HL-60 (cell line): Measurements from ENCODE around the gene RCL1.

Experiments used
- DNase-seq, 2 experiments: peaks; one replicate each; pipeline ENCODE4 v3.0.0-alpha.2; 2010 to 2020; ENCODE audit warnings: low read depth in 1 of 2, low spot score in 1 of 2
- H3K27ac ChIP-seq: fragments of 250-450 bp; sonication (Bioruptor Pico); replicated peaks from 2 replicates; pipeline ENCODE4 v1.5.1; 2020; ENCODE audit warnings: mild to moderate bottlenecking, moderate library complexity
- H3K27me3 ChIP-seq: fragments of 250-450 bp; sonication (Bioruptor Pico); 2 replicates; pipeline ENCODE4 v1.5.1; 2021; ENCODE audit warnings: mild to moderate bottlenecking, moderate library complexity; ENCODE audit not compliant: insufficient read depth, poor library complexity, severe bottlenecking
- H3K4me3 ChIP-seq: replicated peaks from 2 replicates; pipeline ENCODE4 v1.5.1; 2011; ENCODE audit warnings: mild to moderate bottlenecking, control low read depth, low read length; ENCODE audit not compliant: insufficient read depth
- GABPA ChIP-seq: IDR thresholded peaks from 2 replicates; pipeline ENCODE4 v1.6.1; 2012; ENCODE audit warnings: low read depth
- POLR2AphosphoS5 ChIP-seq: IDR thresholded peaks from 2 replicates; pipeline ENCODE4 v1.6.1; 2012; ENCODE audit warnings: low read depth
- SPI1 ChIP-seq: IDR thresholded peaks from 2 replicates; pipeline ENCODE4 v1.6.1; 2012; ENCODE audit warnings: low read depth, mild to moderate bottlenecking, borderline replicate concordance
- long read RNA-seq: library from polyadenylated mRNA; unstranded; transcript quantifications from one replicate; pipeline ENCODE4 v2.0.0, GENCODE V29; 2020
- TF ChIP-seq, protein P1 (sequence below): IDR thresholded peaks from 2 replicates; pipeline ENCODE4 v1.6.1; 2012; ENCODE audit warnings: low read depth; ENCODE audit not compliant: insufficient replicate concordance
- TF ChIP-seq, protein P2 (sequence below): IDR thresholded peaks from one replicate; pipeline ENCODE4 v1.5.1; 2011; ENCODE audit warnings: low read length, control low read depth, inconsistent platforms; ENCODE audit not compliant: insufficient read depth

RCL1 gene, protein sequence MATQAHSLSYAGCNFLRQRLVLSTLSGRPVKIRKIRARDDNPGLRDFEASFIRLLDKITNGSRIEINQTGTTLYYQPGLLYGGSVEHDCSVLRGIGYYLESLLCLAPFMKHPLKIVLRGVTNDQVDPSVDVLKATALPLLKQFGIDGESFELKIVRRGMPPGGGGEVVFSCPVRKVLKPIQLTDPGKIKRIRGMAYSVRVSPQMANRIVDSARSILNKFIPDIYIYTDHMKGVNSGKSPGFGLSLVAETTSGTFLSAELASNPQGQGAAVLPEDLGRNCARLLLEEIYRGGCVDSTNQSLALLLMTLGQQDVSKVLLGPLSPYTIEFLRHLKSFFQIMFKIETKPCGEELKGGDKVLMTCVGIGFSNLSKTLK
- long read RNA-seq, transcript RCL1-204 (9 exons, 2,134 nt), result major isoform, 75 of 85 reads
- long read RNA-seq, partial matches to known transcripts, result 1 of 85 reads
- long read RNA-seq, other reads (novel, unspliced or antisense), result 8 of 85 reads

DNA sequence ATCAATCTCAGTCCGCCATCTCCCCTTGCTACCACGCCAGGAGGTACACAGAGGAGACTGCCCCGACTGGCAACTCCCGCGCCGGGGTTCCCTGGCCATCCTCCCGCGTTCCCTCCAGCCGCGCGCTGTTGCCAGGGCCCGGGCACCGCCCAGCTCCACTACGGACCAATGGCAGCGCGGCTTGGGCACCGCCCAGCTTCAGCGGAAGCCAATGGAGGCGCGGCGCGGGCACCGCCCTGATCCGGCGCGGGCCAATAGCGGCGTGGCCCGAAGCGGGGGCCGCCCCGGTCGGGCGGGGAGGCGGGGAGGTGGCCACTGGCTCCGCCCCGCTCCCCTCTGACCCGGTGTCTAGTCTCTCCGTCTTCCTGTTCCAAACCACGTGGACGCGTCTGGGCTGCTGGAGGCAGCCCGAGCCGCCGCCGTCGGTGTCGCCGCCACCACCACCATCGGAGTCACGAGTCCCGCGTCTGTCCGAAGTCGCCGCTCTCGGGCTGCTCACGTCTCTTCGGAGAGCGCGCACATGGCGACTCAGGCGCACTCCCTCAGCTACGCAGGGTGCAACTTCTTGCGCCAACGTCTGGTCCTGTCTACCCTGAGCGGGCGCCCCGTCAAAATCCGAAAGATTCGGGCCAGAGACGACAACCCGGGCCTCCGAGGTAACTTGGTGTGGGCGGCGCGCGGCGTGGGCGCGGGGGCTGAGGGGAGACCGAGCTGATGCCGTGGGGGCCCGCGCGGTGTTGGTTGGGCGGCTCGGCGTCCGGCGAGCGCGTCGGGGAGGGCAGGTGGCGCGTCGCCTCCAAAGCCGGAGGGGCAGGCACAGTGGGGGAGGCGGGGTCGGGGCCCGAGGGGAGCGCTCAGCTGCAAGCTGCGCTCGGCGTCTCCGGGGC is at the start of gene RCL1:
RCL1 (plus strand) TSS at position 373 of the 887 bp plus-strand sequence; CDS start at position 521, 148 bp downstream.
- Histone ChIP-seq H3K27me3 (no peaks in the 10 kb centered on the region), H3K4me3 (peak within 1 kb of the TSS; percentile 73), H3K27ac (peak within 1 kb of the TSS; percentile 83)
- peak; percentile 86 to 95 for DNase-seq
- TF ChIP-seq, protein P1, sequence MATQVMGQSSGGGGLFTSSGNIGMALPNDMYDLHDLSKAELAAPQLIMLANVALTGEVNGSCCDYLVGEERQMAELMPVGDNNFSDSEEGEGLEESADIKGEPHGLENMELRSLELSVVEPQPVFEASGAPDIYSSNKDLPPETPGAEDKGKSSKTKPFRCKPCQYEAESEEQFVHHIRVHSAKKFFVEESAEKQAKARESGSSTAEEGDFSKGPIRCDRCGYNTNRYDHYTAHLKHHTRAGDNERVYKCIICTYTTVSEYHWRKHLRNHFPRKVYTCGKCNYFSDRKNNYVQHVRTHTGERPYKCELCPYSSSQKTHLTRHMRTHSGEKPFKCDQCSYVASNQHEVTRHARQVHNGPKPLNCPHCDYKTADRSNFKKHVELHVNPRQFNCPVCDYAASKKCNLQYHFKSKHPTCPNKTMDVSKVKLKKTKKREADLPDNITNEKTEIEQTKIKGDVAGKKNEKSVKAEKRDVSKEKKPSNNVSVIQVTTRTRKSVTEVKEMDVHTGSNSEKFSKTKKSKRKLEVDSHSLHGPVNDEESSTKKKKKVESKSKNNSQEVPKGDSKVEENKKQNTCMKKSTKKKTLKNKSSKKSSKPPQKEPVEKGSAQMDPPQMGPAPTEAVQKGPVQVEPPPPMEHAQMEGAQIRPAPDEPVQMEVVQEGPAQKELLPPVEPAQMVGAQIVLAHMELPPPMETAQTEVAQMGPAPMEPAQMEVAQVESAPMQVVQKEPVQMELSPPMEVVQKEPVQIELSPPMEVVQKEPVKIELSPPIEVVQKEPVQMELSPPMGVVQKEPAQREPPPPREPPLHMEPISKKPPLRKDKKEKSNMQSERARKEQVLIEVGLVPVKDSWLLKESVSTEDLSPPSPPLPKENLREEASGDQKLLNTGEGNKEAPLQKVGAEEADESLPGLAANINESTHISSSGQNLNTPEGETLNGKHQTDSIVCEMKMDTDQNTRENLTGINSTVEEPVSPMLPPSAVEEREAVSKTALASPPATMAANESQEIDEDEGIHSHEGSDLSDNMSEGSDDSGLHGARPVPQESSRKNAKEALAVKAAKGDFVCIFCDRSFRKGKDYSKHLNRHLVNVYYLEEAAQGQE, result no peak
- TF ChIP-seq POLR2AphosphoS5, result peak; percentile 68

DNA sequence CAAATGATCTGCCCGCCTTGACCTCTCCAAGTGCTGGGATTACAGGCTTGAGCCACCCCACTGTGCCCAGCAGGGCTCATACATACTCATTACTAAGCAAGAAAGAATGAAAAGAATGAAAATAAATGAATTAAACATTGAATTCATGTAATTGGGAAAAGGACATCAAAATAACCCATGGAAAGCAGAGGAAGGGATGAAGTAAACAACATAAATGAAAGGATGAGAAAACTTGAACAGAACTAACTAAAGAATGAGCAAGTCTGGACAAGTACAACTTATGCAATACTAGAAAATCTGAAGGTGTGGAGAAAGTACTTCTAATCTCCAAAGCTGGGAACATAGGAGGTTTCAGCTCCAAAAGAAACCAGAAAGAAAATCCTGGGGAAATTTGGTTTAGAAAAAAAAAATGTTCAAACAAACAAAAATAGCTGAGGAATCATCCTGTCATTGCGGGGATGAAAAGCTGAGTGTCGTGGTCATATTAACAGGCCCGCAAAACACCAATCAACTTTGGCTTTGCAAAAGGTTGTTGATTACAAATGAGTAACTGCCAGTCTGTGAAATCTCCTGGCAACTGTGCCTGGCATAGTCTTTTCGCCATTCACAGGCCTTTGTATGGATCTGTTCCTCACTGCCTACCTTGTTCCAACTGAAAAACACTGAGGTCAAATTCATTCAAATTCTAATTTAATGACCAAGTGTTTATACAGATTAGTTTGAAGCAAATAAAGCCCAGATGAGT is 49.4 kb upstream of the RCL1 start:
- Histone ChIP-seq H3K27ac (no peak overlapping the region), H3K4me3 (no peak overlapping the region), H3K27me3 (no peaks in the 10 kb centered on the region)
- no peak for TF ChIP-seq SPI1
- TF ChIP-seq, protein P1, result no peak
- no peak for TF ChIP-seq GABPA
- DNase-seq, result no peak

DNA sequence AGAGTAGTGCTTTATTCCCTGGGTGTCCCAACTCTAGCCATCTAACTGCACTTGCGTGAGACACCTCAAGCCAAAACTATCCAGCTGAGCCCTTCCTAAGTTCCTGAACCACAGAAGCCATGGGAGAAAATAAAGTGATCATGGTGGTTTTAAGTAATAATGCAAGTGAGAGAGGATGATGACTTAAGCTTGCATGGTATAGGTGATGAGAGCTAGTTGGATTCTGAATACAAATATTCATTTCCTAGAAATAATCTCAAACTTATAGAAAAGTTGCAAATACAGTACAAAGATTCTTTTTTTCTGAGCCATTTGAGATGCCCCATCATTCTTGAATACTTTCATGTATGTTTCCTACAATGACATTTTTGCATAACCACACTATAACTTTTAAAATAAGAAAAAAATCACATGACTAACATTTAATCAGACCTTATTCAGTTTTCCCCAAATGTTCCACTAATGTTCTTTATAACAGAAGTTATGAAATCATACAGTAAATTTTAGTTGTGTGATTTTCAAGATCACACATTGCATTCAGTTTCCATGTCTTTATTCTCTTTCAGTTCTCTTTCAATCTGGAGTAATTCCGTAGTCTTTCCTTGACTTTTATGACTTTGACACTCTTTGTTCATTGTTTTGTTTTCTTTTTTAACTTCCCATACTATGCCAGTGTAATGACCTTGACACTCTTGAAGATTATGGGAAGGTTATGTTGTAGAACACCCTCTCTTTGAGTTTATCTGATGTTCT is 46.3 kb upstream of the RCL1 start:
- TF ChIP-seq POLR2AphosphoS5 (no peak), GABPA (no peak), SPI1 (no peak)
- TF ChIP-seq, protein P2, sequence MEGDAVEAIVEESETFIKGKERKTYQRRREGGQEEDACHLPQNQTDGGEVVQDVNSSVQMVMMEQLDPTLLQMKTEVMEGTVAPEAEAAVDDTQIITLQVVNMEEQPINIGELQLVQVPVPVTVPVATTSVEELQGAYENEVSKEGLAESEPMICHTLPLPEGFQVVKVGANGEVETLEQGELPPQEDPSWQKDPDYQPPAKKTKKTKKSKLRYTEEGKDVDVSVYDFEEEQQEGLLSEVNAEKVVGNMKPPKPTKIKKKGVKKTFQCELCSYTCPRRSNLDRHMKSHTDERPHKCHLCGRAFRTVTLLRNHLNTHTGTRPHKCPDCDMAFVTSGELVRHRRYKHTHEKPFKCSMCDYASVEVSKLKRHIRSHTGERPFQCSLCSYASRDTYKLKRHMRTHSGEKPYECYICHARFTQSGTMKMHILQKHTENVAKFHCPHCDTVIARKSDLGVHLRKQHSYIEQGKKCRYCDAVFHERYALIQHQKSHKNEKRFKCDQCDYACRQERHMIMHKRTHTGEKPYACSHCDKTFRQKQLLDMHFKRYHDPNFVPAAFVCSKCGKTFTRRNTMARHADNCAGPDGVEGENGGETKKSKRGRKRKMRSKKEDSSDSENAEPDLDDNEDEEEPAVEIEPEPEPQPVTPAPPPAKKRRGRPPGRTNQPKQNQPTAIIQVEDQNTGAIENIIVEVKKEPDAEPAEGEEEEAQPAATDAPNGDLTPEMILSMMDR, result no peak
- TF ChIP-seq, protein P1, result no peak
- Histone ChIP-seq H3K27me3 (no peaks in the 10 kb centered on the region), H3K27ac (no peak overlapping the region), H3K4me3 (no peak overlapping the region)
- no peak for DNase-seq
